ENCODE measurements around the gene CRACR2A.

The CRACR2A gene

GRCh38 chr12:3666441-3666840, 86.5 kb downstream of the CRACR2A start:
- H3K4me1 Mint-ChIP-seq = no peaks in the 10 kb centered on the region
- no peak overlapping the region for H3K27ac Mint-ChIP-seq (ENCODE audit: low read depth)
- H3K27me3 Mint-ChIP-seq = no peaks in the 10 kb centered on the region
- H3K36me3 Mint-ChIP-seq (ENCODE audit: insufficient read depth) = peaks cover 27% of the 10 kb centered on the region
- H3K4me3 Mint-ChIP-seq = no peak overlapping the region
- no peaks in the 10 kb centered on the region for H3K9me3 Mint-ChIP-seq
- ATAC-seq (replicated peaks; ENCODE audit: extremely low read depth, poor library complexity, severe bottlenecking) (no peak), DNase-seq (ENCODE audit: low spot score in 2 of 2) (no peak)

- H3K27me3 Mint-ChIP-seq = no peaks in the 10 kb centered on the region
- H3K27ac Mint-ChIP-seq (ENCODE audit: low read depth) = no peak overlapping the region
- DNase-seq (ENCODE audit: low spot score in 2 of 2) (no peak), ATAC-seq (replicated peaks; ENCODE audit: extremely low read depth, poor library complexity, severe bottlenecking) (no peak)
- H3K4me3 Mint-ChIP-seq = no peak overlapping the region
- no peaks in the 10 kb centered on the region for H3K9me3 Mint-ChIP-seq
- H3K36me3 Mint-ChIP-seq (ENCODE audit: insufficient read depth) = peaks cover 42% of the 10 kb centered on the region
- no peaks in the 10 kb centered on the region for H3K4me1 Mint-ChIP-seq
Observed at GRCh38 chr12:3662521-3662921, 90.4 kb downstream of the CRACR2A start.

DNA sequence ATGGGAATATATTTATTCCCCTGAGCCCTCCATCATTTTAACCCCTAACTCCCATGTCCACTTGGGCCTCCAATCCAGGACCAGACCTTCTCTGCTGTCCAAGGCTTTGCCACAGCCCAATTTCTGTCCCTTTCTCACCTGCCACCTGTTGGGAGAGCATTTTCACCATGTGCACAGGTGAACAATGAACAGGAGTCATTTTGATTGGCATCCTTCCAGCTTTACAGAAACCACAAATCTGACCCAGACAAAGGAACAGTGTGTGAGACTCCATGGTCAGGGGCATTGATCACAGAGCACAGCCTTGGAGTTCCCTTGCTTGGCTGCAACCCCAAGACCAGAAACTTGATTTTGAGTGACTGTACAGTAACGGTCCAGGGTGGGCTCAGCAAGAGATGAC, 91.9 kb downstream of the CRACR2A start:
- Mint-ChIP-seq H3K4me3 (no peak overlapping the region), H3K4me1 (no peaks in the 10 kb centered on the region), H3K27me3 (no peaks in the 10 kb centered on the region), H3K36me3 (ENCODE audit: insufficient read depth) (peaks cover 41% of the 10 kb centered on the region), H3K27ac (ENCODE audit: low read depth) (no peak overlapping the region), H3K9me3 (no peaks in the 10 kb centered on the region)
- ATAC-seq (replicated peaks; ENCODE audit: extremely low read depth, poor library complexity, severe bottlenecking) = no peak
- no peak for DNase-seq (ENCODE audit: low spot score in 2 of 2)

GRCh38 chr12:3658327-3659163, 94.4 kb downstream of the CRACR2A start:
- Mint-ChIP-seq H3K27ac (ENCODE audit: low read depth) (no peak overlapping the region), H3K4me3 (no peak overlapping the region), H3K9me3 (no peaks in the 10 kb centered on the region), H3K27me3 (no peaks in the 10 kb centered on the region), H3K4me1 (no peaks in the 10 kb centered on the region), H3K36me3 (ENCODE audit: insufficient read depth) (peaks cover 38% of the 10 kb centered on the region)
- no peak for ATAC-seq (replicated peaks; ENCODE audit: extremely low read depth, poor library complexity, severe bottlenecking)
- DNase-seq (ENCODE audit: low spot score in 2 of 2) = no peak

GRCh38 chr12:3656946-3657622, 95.8 kb downstream of the CRACR2A start:
- H3K4me1 Mint-ChIP-seq = no peaks in the 10 kb centered on the region
- no peaks in the 10 kb centered on the region for H3K27me3 Mint-ChIP-seq
- no peak for DNase-seq (ENCODE audit: low spot score in 2 of 2)
- no peak for ATAC-seq (replicated peaks; ENCODE audit: extremely low read depth, poor library complexity, severe bottlenecking)
- H3K9me3 Mint-ChIP-seq = no peaks in the 10 kb centered on the region
- H3K27ac Mint-ChIP-seq (ENCODE audit: low read depth) = no peak overlapping the region
- H3K4me3 Mint-ChIP-seq = no peak overlapping the region
- peaks cover 37% of the 10 kb centered on the region for H3K36me3 Mint-ChIP-seq (ENCODE audit: insufficient read depth)

DNA sequence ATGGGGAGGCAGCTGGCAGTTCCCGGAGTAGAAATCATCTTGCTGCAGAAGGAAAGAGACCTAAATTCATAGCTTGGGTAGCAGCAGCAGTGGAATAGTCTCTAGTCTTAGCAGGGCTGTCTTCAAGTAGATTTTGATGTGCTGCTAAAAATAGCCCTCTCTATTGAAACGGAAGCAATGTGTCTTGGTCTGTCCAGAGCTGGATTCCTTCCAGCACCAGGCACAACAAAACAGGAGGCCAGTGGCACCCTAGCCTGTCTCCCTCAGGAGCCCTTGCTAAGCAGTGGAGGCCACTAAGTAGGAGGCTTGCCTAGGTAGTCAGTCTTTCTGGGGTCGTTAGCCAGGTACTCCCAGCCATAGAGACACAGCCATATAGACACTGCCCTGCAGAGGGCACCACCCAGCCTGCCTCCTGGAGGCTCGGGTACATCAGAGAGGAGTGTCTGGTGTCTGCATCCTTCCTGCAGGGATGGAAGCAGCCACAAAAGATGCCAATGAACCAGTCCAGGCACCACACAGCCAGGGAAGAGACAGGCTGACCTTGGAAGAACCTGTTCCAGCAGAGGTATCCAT, 97.5 kb downstream of the CRACR2A start:
- H3K27ac Mint-ChIP-seq (ENCODE audit: low read depth) = peak overlapping the region; percentile 36
- H3K4me1 Mint-ChIP-seq = no peaks in the 10 kb centered on the region
- H3K4me3 Mint-ChIP-seq = no peak overlapping the region
- no peak for DNase-seq (ENCODE audit: low spot score in 2 of 2)
- no peaks in the 10 kb centered on the region for H3K27me3 Mint-ChIP-seq
- ATAC-seq (replicated peaks; ENCODE audit: extremely low read depth, poor library complexity, severe bottlenecking) = no peak
- no peaks in the 10 kb centered on the region for H3K9me3 Mint-ChIP-seq
- peaks cover 33% of the 10 kb centered on the region for H3K36me3 Mint-ChIP-seq (ENCODE audit: insufficient read depth)

GRCh38 chr12:3651585-3652424, 101.1 kb downstream of the CRACR2A start:
- H3K36me3 Mint-ChIP-seq (ENCODE audit: insufficient read depth) = peaks cover 20% of the 10 kb centered on the region
- H3K4me3 Mint-ChIP-seq = no peak overlapping the region
- H3K27me3 Mint-ChIP-seq = no peaks in the 10 kb centered on the region
- no peaks in the 10 kb centered on the region for H3K9me3 Mint-ChIP-seq
- H3K27ac Mint-ChIP-seq (ENCODE audit: low read depth) = no peak overlapping the region
- DNase-seq (ENCODE audit: low spot score in 2 of 2) = no peak
- ATAC-seq (replicated peaks; ENCODE audit: extremely low read depth, poor library complexity, severe bottlenecking) = no peak
- no peaks in the 10 kb centered on the region for H3K4me1 Mint-ChIP-seq

GRCh38 chr12:3647504-3647903, 105.4 kb downstream of the CRACR2A start:
- Mint-ChIP-seq H3K4me1 (no peaks in the 10 kb centered on the region), H3K27me3 (no peaks in the 10 kb centered on the region), H3K27ac (ENCODE audit: low read depth) (peak overlapping the region; percentile 19), H3K4me3 (no peak overlapping the region), H3K9me3 (no peaks in the 10 kb centered on the region), H3K36me3 (ENCODE audit: insufficient read depth) (peaks cover 6% of the 10 kb centered on the region)
- DNase-seq (ENCODE audit: low spot score in 2 of 2) (no peak), ATAC-seq (replicated peaks; ENCODE audit: extremely low read depth, poor library complexity, severe bottlenecking) (no peak)

DNA sequence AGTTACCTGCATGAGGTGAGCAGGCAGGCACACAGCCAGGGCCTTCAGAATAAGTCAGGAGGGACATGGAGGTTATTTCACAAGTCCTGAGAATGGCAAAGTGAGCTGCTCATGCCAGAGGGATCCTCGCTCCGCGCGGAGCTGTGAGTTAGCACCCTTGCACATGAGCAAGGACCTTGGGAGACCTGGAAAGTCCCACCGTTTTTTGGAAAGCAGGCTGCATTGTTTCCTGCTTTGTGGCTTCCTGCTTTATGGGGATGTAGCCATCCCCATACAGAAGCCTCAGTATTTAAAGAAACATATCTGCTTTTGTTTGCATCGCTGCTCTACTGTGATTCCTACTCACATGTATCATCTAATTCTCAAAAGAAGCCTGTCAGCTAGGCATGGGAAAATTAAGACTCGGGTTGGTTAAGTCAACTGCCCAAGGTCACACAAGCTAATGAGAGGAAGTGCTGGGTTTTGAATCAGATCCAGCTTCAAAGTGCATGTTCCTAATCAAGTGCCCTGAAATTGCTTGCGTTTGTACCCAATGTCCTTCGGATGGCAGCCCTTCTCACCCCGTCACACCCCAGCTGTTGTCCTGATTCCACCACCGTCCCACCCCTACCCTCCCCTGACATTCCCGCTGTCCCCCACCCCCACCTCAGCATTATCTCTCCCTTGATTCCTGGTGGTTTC, 106.2 kb downstream of the CRACR2A start:
- Mint-ChIP-seq H3K27ac (ENCODE audit: low read depth) (no peak overlapping the region), H3K27me3 (no peaks in the 10 kb centered on the region), H3K4me3 (no peak overlapping the region), H3K9me3 (no peaks in the 10 kb centered on the region), H3K36me3 (ENCODE audit: insufficient read depth) (peaks cover 4% of the 10 kb centered on the region), H3K4me1 (no peaks in the 10 kb centered on the region)
- ATAC-seq (replicated peaks; ENCODE audit: extremely low read depth, poor library complexity, severe bottlenecking) (no peak), DNase-seq (ENCODE audit: low spot score in 2 of 2) (no peak)

GRCh38 chr12:3645091-3645490, 107.8 kb downstream of the CRACR2A start:
- H3K27ac Mint-ChIP-seq (ENCODE audit: low read depth) = no peak overlapping the region

GRCh38 chr12:3644104-3644503, 108.8 kb downstream of the CRACR2A start:
- peaks cover 4% of the 10 kb centered on the region for H3K36me3 Mint-ChIP-seq (ENCODE audit: insufficient read depth)

More at GRCh38 chr12:3645091-3645490, 107.8 kb downstream of the CRACR2A start:
- H3K27me3 Mint-ChIP-seq = no peaks in the 10 kb centered on the region
- H3K4me1 Mint-ChIP-seq = no peaks in the 10 kb centered on the region
- no peak for ATAC-seq (replicated peaks; ENCODE audit: extremely low read depth, poor library complexity, severe bottlenecking)
- no peak for DNase-seq (ENCODE audit: low spot score in 2 of 2)
- H3K9me3 Mint-ChIP-seq = no peaks in the 10 kb centered on the region
- no peak overlapping the region for H3K4me3 Mint-ChIP-seq
- peaks cover 4% of the 10 kb centered on the region for H3K36me3 Mint-ChIP-seq (ENCODE audit: insufficient read depth)

More at GRCh38 chr12:3644104-3644503, 108.8 kb downstream of the CRACR2A start:
- DNase-seq (ENCODE audit: low spot score in 2 of 2) (no peak), ATAC-seq (replicated peaks; ENCODE audit: extremely low read depth, poor library complexity, severe bottlenecking) (no peak)
- Mint-ChIP-seq H3K4me3 (no peak overlapping the region), H3K27ac (ENCODE audit: low read depth) (no peak overlapping the region), H3K27me3 (no peaks in the 10 kb centered on the region), H3K4me1 (no peaks in the 10 kb centered on the region), H3K9me3 (no peaks in the 10 kb centered on the region)
